Natural killer cell (primary cell): ENCODE data around the gene FAM107A. TPM values are rescaled to one million over a fixed set of nuclear protein-coding genes. Genes with fewer than 3 reads are reported as not detected.

Source experiments
- ATAC-seq, 3 donors: fragments of 150-1000 bp in 2 of 3; fragments of 200-7000 bp in 1 of 3; cut with Tn5 transposase; 1 replicate in 1 of 3; 2 replicates in 2 of 3; pipeline ENCODE4 v1.10.0; 2021; ENCODE audit warnings: mild to moderate bottlenecking in 2 of 3, moderate library complexity in 2 of 3
- DNase-seq, 2 donors: peaks; one replicate each; pipeline versions ENCODE4 v3.0.0 to v3.0.0-alpha.2; 2013 to 2021; ENCODE audit warnings: mixed read lengths in 1 of 2
- H3K27ac ChIP-seq: one replicate; pipeline ENCODE4 v1.5.1; 2013; ENCODE audit warnings: mild to moderate bottlenecking, low read length
- H3K27me3 ChIP-seq: one replicate; pipeline ENCODE4 v1.6.1; 2013; ENCODE audit warnings: low read length; ENCODE audit not compliant: control insufficient read depth, insufficient read depth
- H3K36me3 ChIP-seq: one replicate; pipeline ENCODE4 v1.6.1; 2013; ENCODE audit warnings: low read length; ENCODE audit not compliant: control insufficient read depth, insufficient read depth
- H3K4me1 ChIP-seq: one replicate; pipeline ENCODE4 v1.6.1; 2013; ENCODE audit warnings: low read length; ENCODE audit not compliant: control insufficient read depth, insufficient read depth
- H3K4me3 ChIP-seq: one replicate; pipeline ENCODE4 v1.5.1; 2013; ENCODE audit warnings: low read length
- H3K9me3 ChIP-seq: one replicate; pipeline ENCODE4 v1.6.1; 2013; ENCODE audit warnings: low read length; ENCODE audit not compliant: control insufficient read depth, insufficient read depth
- H3K27ac Mint-ChIP-seq, 2 donors: one replicate each; pipeline ENCODE4 v1.8.0; 2022; ENCODE audit warnings: mild to moderate bottlenecking in 2 of 2, mixed read lengths in 2 of 2, moderate library complexity in 1 of 2
- H3K27me3 Mint-ChIP-seq, 2 donors: one replicate each; pipeline ENCODE4 v1.8.0; 2022; ENCODE audit warnings: low read depth in 2 of 2, mixed read lengths in 2 of 2
- H3K36me3 Mint-ChIP-seq: one replicate; pipeline ENCODE4 v1.8.0; 2022; ENCODE audit warnings: mixed read lengths
- H3K4me1 Mint-ChIP-seq, 2 donors: one replicate each; pipeline ENCODE4 v1.8.0; 2022; ENCODE audit warnings: mixed read lengths in 2 of 2
- H3K4me3 Mint-ChIP-seq: one replicate; pipeline ENCODE4 v1.8.0; 2022; ENCODE audit warnings: mild to moderate bottlenecking, moderate library complexity, mixed read lengths
- H3K9me3 Mint-ChIP-seq, 2 donors: one replicate each; pipeline ENCODE4 v1.8.0; 2022; ENCODE audit warnings: mixed read lengths in 2 of 2
- CTCF ChIP-seq: fragments of 200-600 bp; IDR thresholded peaks from one replicate; pipeline ENCODE4 v1.8.0; 2022; ENCODE audit warnings: antibody characterized with exemption
- WGBS: methylation state at CpG from one replicate; pipeline ENCODE4 v1.1.7; 2013; ENCODE audit warnings: missing lambda C conversion rate; ENCODE audit not compliant: insufficient coverage; 5-methylcytosine and 5-hydroxymethylcytosine counted together
- intact Hi-C: fragments of 100-400 bp; cut with micrococcal nuclease; formaldehyde crosslinking; loops from one replicate; pipeline ENCODE4 v1.14.2; 2022
- total RNA-seq, 4 donors: library from RNA; stranded (reverse); fragments of 120-200 nt in 1 of 4; gene quantifications; one replicate each; pipeline versions ENCODE4 v1.2.3 to v1.2.4, GENCODE V29; 2013 to 2022

The FAM107A gene
- total RNA-seq, 3 donors from 2014 or later (not counting 1 experiment from before 2014, with no cell fraction given) = not detected

GRCh38 chr3:58559586-58559985, 17.6 kb downstream of the FAM107A start:
- no peak for DNase-seq
- Mint-ChIP-seq H3K36me3 (no peaks in the 10 kb centered on the region), H3K27ac (no peak overlapping the region), H3K4me1 (no peaks in the 10 kb centered on the region), H3K9me3 (no peaks in the 10 kb centered on the region), H3K27me3 (peaks cover 5 to 6% of the 10 kb centered on the region in 2 donors), H3K4me3 (no peak overlapping the region)
- intact Hi-C loops = no loop called here
- ATAC-seq = no peak
- WGBS = 98% methylated on average over 4 of the region's 5 CpGs
- Histone ChIP-seq H3K4me3 (no peak overlapping the region), H3K9me3 (no peaks in the 10 kb centered on the region), H3K27ac (no peak overlapping the region), H3K4me1 (no peaks in the 10 kb centered on the region), H3K27me3 (no peaks in the 10 kb centered on the region), H3K36me3 (no peaks in the 10 kb centered on the region)
- TF ChIP-seq CTCF = no peak

- H3K9me3 ChIP-seq = no peaks in the 10 kb centered on the region
- Mint-ChIP-seq H3K4me3 (no peak overlapping the region), H3K27ac (no peak overlapping the region), H3K36me3 (no peaks in the 10 kb centered on the region), H3K27me3 (peaks cover 6 to 9% of the 10 kb centered on the region in 2 donors), H3K9me3 (no peaks in the 10 kb centered on the region), H3K4me1 (no peaks in the 10 kb centered on the region)
- no peak overlapping the region for H3K4me3 ChIP-seq
- H3K4me1 ChIP-seq = no peaks in the 10 kb centered on the region
- H3K27ac ChIP-seq = no peak overlapping the region
- ATAC-seq (no peak), DNase-seq (no peak)
- intact Hi-C loops = no loop called here
- WGBS = 92% methylated on average over 6 of the region's 6 CpGs
- H3K27me3 ChIP-seq = no peaks in the 10 kb centered on the region
- TF ChIP-seq CTCF = no peak
- no peaks in the 10 kb centered on the region for H3K36me3 ChIP-seq
Observed at GRCh38 chr3:58557491-58557890, 19.7 kb downstream of the FAM107A start.

GRCh38 chr3:58556761-58557221, 20.4 kb downstream of the FAM107A start:
- H3K4me1 ChIP-seq = no peaks in the 10 kb centered on the region
- H3K27ac ChIP-seq = no peak overlapping the region
- intact Hi-C loops = no loop called here
- H3K4me3 ChIP-seq = no peak overlapping the region
- DNase-seq = no peak
- ATAC-seq = no peak
- no peak overlapping the region for H3K4me3 Mint-ChIP-seq
- 74% methylated on average over 6 of the region's 6 CpGs for WGBS
- H3K9me3 Mint-ChIP-seq = no peaks in the 10 kb centered on the region
- H3K27ac Mint-ChIP-seq = no peak overlapping the region
- peaks cover 6 to 9% of the 10 kb centered on the region in 2 donors for H3K27me3 Mint-ChIP-seq
- H3K9me3 ChIP-seq = no peaks in the 10 kb centered on the region
- H3K4me1 Mint-ChIP-seq = no peaks in the 10 kb centered on the region
- H3K36me3 Mint-ChIP-seq = no peaks in the 10 kb centered on the region
- no peaks in the 10 kb centered on the region for H3K36me3 ChIP-seq
- TF ChIP-seq CTCF = no peak
- H3K27me3 ChIP-seq = no peaks in the 10 kb centered on the region

- DNase-seq = no peak
- Histone ChIP-seq H3K4me1 (no peaks in the 10 kb centered on the region), H3K9me3 (no peaks in the 10 kb centered on the region), H3K27me3 (no peaks in the 10 kb centered on the region), H3K36me3 (no peaks in the 10 kb centered on the region), H3K27ac (no peak overlapping the region), H3K4me3 (no peak overlapping the region)
- Mint-ChIP-seq H3K4me3 (no peak overlapping the region), H3K27ac (no peak overlapping the region), H3K4me1 (no peaks in the 10 kb centered on the region), H3K9me3 (no peaks in the 10 kb centered on the region), H3K27me3 (peaks cover 6 to 9% of the 10 kb centered on the region in 2 donors), H3K36me3 (no peaks in the 10 kb centered on the region)
- ATAC-seq = no peak
- WGBS = 92% methylated on average over 5 of the region's 5 CpGs
- intact Hi-C loops = no loop called here
- no peak for TF ChIP-seq CTCF
Observed at GRCh38 chr3:58556001-58556400, 21.2 kb downstream of the FAM107A start.
